ENCODE measurements around the gene FANCI. TPM values are rescaled to one million over a fixed set of nuclear protein-coding genes. Genes with fewer than 3 reads are reported as not detected.

The FANCI gene
- total and polyA plus RNA-seq, 10 donors: 4.4 to 19.4 (median 13.7) TPM

GRCh38 chr15:89199746-89200145, 44.0 kb upstream of the FANCI start:
- 31 to 48% (median 45%) methylated on average over 6 of the region's 6 CpGs for WGBS, 5 donors
- TF ChIP-seq CTCF (IDR thresholded peaks at IDR 0.05 in 8 of 11, conservative IDR thresholded peaks at IDR 0.05 in 3 of 11): no peak
- peak in 2 of 3 donors; percentile 18 to 59 for TF ChIP-seq POLR2AphosphoS5 (IDR thresholded peaks at IDR 0.05)
- Histone ChIP-seq H3K27me3 (replicated peaks in 1 of 7) (no peaks in the 10 kb centered on the region), H3K27ac (peak overlapping the region in 5 of 8 donors; percentile 16 to 56 (median 36)), H3K36me3 (peaks cover 0 to 79% (median 31%) of the 10 kb centered on the region in 6 donors), H3K9me3 (no peaks in the 10 kb centered on the region), H3K4me1 (peaks cover 0 to 20% (median 3%) of the 10 kb centered on the region in 6 donors), H3K4me3 (no peak overlapping the region)
- intact Hi-C loops (cut with DNase I; ENCODE audit: low total_unique reads): no loop called here
- DNase-seq: no peak

- Histone ChIP-seq H3K27ac (peak overlapping the region in 4 of 8 donors; percentile 27 to 59 (median 49)), H3K9me3 (no peaks in the 10 kb centered on the region), H3K4me1 (peaks cover 0 to 20% (median 3%) of the 10 kb centered on the region in 6 donors), H3K27me3 (replicated peaks in 1 of 7) (no peaks in the 10 kb centered on the region), H3K36me3 (peaks cover 0 to 75% (median 26%) of the 10 kb centered on the region in 6 donors), H3K4me3 (no peak overlapping the region)
- WGBS, 5 donors: 75 to 88% (median 83%) methylated on average over 9 to 12 of the region's 12 CpGs
- TF ChIP-seq POLR2AphosphoS5 (IDR thresholded peaks at IDR 0.05) (no peak), CTCF (IDR thresholded peaks at IDR 0.05 in 8 of 11, conservative IDR thresholded peaks at IDR 0.05 in 3 of 11) (no peak), POLR2A (IDR thresholded peaks at IDR 0.05) (no peak)
- no peak for DNase-seq
- intact Hi-C loops (cut with DNase I; ENCODE audit: low total_unique reads): no loop called here
Measured at GRCh38 chr15:89200182-89200581, 43.6 kb upstream of the FANCI start.

GRCh38 chr15:89201465-89202005, 42.2 kb upstream of the FANCI start:
- TF ChIP-seq CTCF (IDR thresholded peaks at IDR 0.05 in 8 of 11, conservative IDR thresholded peaks at IDR 0.05 in 3 of 11) (no peak), POLR2AphosphoS5 (IDR thresholded peaks at IDR 0.05) (peak in 1 of 3 donors; percentile 33)
- no peaks in the 10 kb centered on the region for H3K27me3 ChIP-seq (replicated peaks in 1 of 7)
- intact Hi-C loops (cut with DNase I; ENCODE audit: low total_unique reads): no loop called here
- H3K9me3 ChIP-seq: no peaks in the 10 kb centered on the region
- DNase-seq: no peak
- peaks cover 0 to 21% (median 7%) of the 10 kb centered on the region in 6 donors for H3K4me1 ChIP-seq
- H3K36me3 ChIP-seq: peaks cover 0 to 62% (median 13%) of the 10 kb centered on the region in 6 donors
- no peak overlapping the region for H3K27ac ChIP-seq
- no peak overlapping the region for H3K4me3 ChIP-seq
- WGBS, 5 donors: 91 to 95% (median 91%) methylated on average over 20 of the region's 20 CpGs

- no peak for TF ChIP-seq POLR2A (IDR thresholded peaks at IDR 0.05)
- Histone ChIP-seq H3K4me3 (no peak overlapping the region), H3K27ac (no peak overlapping the region), H3K4me1 (peaks cover 0 to 22% (median 12%) of the 10 kb centered on the region in 6 donors), H3K36me3 (peaks cover 0 to 39% (median 11%) of the 10 kb centered on the region in 6 donors), H3K27me3 (replicated peaks in 1 of 7) (no peaks in the 10 kb centered on the region), H3K9me3 (no peaks in the 10 kb centered on the region)
- WGBS, 5 donors: 11 to 42% (median 17%) methylated on average over 2 of the region's 2 CpGs
- no peak for DNase-seq
- intact Hi-C loops (cut with DNase I; ENCODE audit: low total_unique reads): no loop called here
Measured at GRCh38 chr15:89203705-89204273, 40.0 kb upstream of the FANCI start.
